GM10248 (cell line): ENCODE data around the gene GPR162.

ENCODE experiments used
- CTCF ChIA-PET: fragments of 300-600 bp; sonication (Branson Sonifier 250); formaldehyde crosslinking; extraction: SDS; loops from one replicate; lab custom pipeline; 2021; ENCODE audit warnings: antibody characterized with exemption; lab: Yijun Ruan, JAX
- POLR2A ChIA-PET: fragments of 350-650 bp; sonication (Branson Sonifier 250); formaldehyde crosslinking; extraction: SDS; loops from one replicate; lab custom pipeline; 2020; ENCODE audit warnings: antibody characterized with exemption; lab: Yijun Ruan, JAX
- DNase-seq: peaks from one replicate; pipeline ENCODE4 v3.0.0; 2012; ENCODE audit errors: extremely low spot score
- TF ChIP-seq, protein P1 (sequence below): IDR thresholded peaks from 2 replicates; pipeline ENCODE4 v1.5.1; 2012; ENCODE audit warnings: mild to moderate bottlenecking, low read depth; ENCODE audit errors: extremely low read depth, missing control alignments, control extremely low read depth

GPR162 gene

DNA sequence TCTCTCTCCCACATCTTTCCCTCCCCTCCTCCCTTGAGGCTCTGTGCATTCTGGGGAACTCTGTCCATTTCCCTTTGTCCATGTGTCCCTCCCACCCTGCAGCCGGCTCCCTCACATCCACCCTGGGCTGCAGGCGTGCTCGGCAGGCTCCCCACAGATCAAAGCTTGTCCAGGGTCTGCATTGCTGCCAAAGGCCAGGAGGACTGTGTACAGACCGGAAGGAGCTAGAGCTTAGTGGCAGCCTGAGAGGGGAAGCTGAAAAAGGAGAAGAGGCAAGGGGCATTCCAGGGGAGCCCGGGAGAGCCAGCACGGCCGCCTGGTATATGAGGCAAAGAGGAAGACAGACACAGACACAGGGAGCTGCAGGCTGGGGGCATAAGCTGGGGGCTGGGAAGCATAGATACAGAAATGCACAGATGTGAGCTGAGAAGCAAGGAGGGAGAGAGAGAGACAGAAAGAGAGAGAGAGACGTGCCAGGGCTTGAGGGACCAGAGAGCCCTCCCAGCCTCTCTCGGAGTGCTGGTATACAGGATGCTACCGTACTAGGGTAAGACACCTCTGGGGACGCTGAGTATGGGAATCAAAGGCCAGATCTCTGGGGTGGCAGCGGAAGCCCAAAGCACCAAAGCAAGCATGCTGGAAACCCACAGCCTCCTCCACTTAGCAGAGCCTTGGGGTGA is 29.0 kb upstream of the GPR162 start:
- POLR2A ChIA-PET = interaction anchor here (1.1 kb wide), 1 partner anchor 74 kb away, joined by 4 read pairs; the partner anchor contains the start of gene TPI1
- TF ChIP-seq, protein P1, sequence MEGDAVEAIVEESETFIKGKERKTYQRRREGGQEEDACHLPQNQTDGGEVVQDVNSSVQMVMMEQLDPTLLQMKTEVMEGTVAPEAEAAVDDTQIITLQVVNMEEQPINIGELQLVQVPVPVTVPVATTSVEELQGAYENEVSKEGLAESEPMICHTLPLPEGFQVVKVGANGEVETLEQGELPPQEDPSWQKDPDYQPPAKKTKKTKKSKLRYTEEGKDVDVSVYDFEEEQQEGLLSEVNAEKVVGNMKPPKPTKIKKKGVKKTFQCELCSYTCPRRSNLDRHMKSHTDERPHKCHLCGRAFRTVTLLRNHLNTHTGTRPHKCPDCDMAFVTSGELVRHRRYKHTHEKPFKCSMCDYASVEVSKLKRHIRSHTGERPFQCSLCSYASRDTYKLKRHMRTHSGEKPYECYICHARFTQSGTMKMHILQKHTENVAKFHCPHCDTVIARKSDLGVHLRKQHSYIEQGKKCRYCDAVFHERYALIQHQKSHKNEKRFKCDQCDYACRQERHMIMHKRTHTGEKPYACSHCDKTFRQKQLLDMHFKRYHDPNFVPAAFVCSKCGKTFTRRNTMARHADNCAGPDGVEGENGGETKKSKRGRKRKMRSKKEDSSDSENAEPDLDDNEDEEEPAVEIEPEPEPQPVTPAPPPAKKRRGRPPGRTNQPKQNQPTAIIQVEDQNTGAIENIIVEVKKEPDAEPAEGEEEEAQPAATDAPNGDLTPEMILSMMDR = no peak
- peak; percentile 50 for DNase-seq
- CTCF ChIA-PET = interaction anchor here (0.7 to 2.2 kb wide), 13 partner anchors 9 to 80 kb away, joined by 3 to 8 read pairs (median 4); partner anchors contain the start of genes MLF2 and SPSB2

DNA sequence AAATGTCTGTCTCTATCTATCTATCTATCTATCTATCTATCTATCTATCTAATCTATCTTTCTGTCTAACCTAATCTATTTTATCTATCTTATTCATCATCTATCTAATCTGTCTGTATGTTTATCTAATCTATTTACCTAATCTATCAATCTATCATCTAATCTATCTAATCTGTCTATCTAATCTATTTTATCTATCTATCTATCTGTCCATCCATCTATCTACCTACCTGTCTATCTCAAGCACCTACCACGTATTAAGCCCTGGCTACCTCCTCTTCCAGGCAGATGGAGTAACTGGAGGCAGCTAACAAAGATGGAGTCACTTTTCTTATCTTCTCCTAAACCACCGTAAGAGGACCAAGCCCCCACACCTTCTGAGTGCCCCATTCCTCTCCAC is 26.5 kb upstream of the GPR162 start:
- ChIA-PET CTCF (interaction anchor here (0.8 to 0.9 kb wide), 2 partner anchors 16 to 29 kb away, joined by 3 read pairs; partner anchors contain the start of gene PTMS), POLR2A (interaction anchor here (0.5 kb wide), 1 partner anchor 122 kb away, joined by 3 read pairs; no protein-coding TSS in a partner anchor)
- no peak for DNase-seq
- TF ChIP-seq, protein P1 = no peak

DNA sequence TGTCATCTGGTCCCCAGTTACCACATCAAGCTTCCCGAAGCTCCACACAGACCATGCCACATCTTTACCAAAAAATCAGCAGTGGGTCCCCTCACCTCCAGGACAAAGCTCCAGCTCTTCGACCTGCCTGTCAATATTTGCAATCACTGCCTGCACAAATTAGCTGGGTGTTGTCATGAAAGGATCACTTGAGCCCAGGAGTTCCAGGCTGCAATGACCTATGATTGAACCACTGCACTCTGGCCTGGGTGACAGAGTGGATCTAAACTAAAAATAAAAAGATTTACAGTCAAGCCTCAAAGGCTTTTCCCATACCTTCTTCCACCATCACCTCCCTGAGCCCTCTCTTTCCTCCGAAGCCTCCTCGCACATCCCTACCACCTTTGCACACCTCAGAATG is 25.0 kb upstream of the GPR162 start:
- ChIA-PET POLR2A (no interaction called here), CTCF (interaction anchor here (1.0 to 1.1 kb wide), 2 partner anchors 30 to 43 kb away, joined by 3 read pairs; no protein-coding TSS in a partner anchor)
- no peak for DNase-seq
- TF ChIP-seq, protein P1 = no peak

DNA sequence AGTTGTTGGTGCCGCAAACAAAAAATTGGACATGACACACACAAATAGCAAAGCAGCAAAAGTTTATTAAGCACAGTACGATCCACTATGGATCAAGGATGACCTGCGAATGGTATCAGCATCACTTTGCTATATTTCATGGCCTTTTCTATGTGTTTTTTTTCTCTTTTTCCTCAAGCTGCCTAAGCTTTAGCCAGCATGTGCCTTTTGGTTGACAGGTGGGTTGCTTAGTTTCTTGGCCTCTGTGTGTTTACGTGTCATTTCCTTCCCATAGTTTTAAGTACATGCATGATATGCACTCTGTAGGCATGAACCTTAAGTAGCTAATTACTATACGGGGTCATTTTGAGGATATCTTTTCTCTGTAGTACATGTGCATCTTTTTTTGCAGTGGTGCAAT is 22.5 kb upstream of the GPR162 start:
- no peak for DNase-seq
- TF ChIP-seq, protein P1 = no peak
- ChIA-PET CTCF (interaction anchor here (1.3 kb wide), 1 partner anchor 26 kb away, joined by 4 read pairs; no protein-coding TSS in a partner anchor), POLR2A (no interaction called here)

DNA sequence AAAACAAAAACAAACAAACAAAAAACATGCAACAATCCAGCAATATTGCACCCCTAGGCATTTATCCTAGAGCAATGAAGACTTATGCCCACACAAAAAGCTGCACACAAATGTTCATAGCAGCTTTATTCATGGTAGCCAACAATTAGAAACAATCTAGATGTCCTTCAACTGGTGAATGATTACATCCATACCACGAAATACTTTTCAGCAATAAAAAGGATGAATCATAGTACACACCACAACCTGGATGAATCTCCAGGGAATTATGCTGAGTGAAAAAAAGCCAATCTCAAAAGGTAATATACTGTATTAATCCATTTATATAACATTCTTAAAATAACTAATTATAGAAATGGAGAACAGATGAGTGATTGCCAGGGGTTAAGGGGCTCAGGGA is 14.5 kb upstream of the GPR162 start:
- DNase-seq = no peak
- TF ChIP-seq, protein P1 = no peak
- ChIA-PET POLR2A (no interaction called here), CTCF (interaction anchor here (1.7 to 4.3 kb wide), 2 partner anchors 19 to 54 kb away, joined by 3 to 12 read pairs; partner anchors contain the start of gene MLF2)

DNA sequence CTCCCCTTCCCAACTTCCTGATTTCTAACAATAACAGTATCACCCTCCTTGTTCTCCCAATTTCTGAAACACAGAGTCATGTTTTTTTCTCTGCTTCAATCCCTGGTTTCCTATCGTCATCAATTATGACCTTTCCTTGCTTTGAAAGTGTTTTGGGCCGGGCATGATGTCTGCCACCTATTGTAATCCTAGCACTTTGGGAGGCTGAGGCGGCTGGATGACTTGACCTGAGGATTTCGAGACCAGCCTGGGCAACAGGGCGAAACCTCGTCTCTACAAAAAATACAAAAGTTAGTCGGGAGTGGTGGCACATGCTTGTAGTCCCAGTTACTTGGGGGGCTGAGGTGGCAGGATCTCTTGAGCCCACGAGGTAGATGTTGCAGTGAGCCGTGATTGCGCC is 12.6 kb upstream of the GPR162 start:
- TF ChIP-seq, protein P1 = no peak
- POLR2A ChIA-PET = interaction anchor here (0.7 kb wide), 1 partner anchor 233 kb away, joined by 3 read pairs; no protein-coding TSS in a partner anchor
- DNase-seq = no peak
- CTCF ChIA-PET = interaction anchor here (4.3 kb wide), 1 partner anchor 56 kb away, joined by 12 read pairs; the partner anchor contains the start of gene MLF2
